LNCAP (cell line): Measurements from ENCODE around the gene BHLHE41.

Experiments
- CTCF ChIP-seq: fragments of 450-650 bp; IDR thresholded peaks from 2 replicates; pipeline ENCODE4 v1.5.1; 2017; ENCODE audit warnings: mild to moderate bottlenecking

Gene BHLHE41

GRCh38 chr12:26158078-26158764, 33.4 kb upstream of the BHLHE41 start:
- TF ChIP-seq CTCF: no peak

- no peak for TF ChIP-seq CTCF
Observed at GRCh38 chr12:26157001-26157400, 32.2 kb upstream of the BHLHE41 start.

GRCh38 chr12:26156201-26156871, 31.5 kb upstream of the BHLHE41 start:
- no peak for TF ChIP-seq CTCF

GRCh38 chr12:26153421-26154154, 28.8 kb upstream of the BHLHE41 start:
- no peak for TF ChIP-seq CTCF

GRCh38 chr12:26152507-26153102, 27.8 kb upstream of the BHLHE41 start:
- no peak for TF ChIP-seq CTCF

- no peak for TF ChIP-seq CTCF
Observed at GRCh38 chr12:26150736-26151450, 26.1 kb upstream of the BHLHE41 start.

GRCh38 chr12:26149968-26150500, 25.2 kb upstream of the BHLHE41 start:
- no peak for TF ChIP-seq CTCF
